Fibroblast of peridontal ligament (primary cell): ENCODE measurements around the gene ABCC3.

Experiments used
- DNase-seq: peaks from one replicate; pipeline ENCODE4 v3.0.0-alpha.2; 2010; ENCODE audit errors: extremely low read depth

The ABCC3 gene, protein sequence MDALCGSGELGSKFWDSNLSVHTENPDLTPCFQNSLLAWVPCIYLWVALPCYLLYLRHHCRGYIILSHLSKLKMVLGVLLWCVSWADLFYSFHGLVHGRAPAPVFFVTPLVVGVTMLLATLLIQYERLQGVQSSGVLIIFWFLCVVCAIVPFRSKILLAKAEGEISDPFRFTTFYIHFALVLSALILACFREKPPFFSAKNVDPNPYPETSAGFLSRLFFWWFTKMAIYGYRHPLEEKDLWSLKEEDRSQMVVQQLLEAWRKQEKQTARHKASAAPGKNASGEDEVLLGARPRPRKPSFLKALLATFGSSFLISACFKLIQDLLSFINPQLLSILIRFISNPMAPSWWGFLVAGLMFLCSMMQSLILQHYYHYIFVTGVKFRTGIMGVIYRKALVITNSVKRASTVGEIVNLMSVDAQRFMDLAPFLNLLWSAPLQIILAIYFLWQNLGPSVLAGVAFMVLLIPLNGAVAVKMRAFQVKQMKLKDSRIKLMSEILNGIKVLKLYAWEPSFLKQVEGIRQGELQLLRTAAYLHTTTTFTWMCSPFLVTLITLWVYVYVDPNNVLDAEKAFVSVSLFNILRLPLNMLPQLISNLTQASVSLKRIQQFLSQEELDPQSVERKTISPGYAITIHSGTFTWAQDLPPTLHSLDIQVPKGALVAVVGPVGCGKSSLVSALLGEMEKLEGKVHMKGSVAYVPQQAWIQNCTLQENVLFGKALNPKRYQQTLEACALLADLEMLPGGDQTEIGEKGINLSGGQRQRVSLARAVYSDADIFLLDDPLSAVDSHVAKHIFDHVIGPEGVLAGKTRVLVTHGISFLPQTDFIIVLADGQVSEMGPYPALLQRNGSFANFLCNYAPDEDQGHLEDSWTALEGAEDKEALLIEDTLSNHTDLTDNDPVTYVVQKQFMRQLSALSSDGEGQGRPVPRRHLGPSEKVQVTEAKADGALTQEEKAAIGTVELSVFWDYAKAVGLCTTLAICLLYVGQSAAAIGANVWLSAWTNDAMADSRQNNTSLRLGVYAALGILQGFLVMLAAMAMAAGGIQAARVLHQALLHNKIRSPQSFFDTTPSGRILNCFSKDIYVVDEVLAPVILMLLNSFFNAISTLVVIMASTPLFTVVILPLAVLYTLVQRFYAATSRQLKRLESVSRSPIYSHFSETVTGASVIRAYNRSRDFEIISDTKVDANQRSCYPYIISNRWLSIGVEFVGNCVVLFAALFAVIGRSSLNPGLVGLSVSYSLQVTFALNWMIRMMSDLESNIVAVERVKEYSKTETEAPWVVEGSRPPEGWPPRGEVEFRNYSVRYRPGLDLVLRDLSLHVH (N-terminal part only)

DNA sequence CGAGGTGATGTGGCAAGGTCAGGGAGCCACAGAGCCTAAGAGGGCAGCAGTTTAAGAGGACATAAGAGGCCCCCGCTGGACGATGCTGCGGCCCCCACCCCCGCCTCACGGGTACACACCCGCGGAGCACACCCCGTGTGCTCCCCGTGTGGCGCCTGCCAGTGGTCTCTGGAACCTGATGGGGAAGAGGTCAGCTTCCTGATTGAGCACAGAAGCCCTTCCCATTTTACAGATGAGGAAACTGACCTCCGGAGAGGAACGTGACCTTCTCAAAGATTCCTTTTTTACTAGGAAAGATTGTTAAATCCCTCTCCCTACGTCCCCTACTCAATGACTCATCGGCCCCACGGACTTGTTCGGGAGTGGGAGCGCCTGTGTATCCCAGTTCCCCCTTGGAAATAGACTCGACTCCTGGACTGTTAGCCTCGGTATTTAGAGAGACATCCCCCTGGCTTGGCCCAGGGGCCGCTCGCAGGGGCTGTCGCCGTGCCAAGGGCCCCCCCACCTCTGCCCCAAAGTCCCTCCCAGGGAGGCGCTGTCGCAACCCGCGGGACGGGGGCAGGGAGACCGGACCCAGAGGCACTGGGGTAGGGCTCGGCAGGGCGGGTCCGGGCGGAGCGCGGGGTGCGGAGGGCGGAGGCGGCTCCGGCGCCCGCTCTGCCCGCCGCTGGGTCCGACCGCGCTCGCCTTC, at the start of gene ABCC3:
Gene ABCC3, plus strand, starts transcription at position 658 of the 691 bp plus-strand sequence. CDS start 56 bp downstream, outside the sequence.
- DNase-seq, result peak; percentile 39

DNA sequence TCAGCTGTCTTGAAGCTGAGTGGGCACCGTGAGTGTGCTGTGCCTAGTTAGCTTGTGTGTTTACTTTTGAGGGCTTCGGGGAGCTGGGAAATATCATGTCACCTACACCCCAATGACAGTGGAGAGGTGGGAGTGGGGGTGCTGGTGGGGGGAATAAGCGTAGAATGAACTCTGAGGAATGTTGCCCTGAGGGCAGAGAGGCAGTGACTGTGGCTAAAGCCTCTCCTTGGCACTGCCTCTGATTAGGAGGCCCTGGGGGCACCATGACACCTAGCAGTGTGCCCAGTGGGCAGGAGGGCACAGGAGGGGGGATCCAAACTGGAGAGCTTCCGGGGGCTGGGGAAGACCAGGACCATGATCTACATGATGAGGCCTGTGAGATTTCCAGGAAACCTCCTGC, 49.3 kb upstream of the ABCC3 start:
- DNase-seq, result no peak

DNA sequence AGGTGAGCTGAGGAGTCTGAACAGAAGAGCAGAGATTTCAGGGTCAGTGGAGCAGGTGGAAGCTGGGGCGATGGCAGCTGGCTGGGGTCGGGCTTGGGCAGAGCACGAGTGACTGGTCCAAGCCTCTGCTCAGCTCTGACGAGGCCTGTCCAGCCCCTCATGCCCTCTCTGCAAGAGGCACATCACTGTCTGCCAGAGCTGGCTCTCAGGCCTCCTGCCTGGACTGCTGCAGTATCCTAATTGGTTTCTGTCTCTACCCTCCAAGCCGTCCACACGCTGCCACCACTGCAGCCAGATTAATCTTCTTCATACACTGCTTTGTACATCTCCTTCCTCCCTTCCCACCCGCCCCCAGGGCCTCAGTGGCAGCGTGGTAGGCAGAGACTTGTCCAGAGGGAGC, 48.8 kb upstream of the ABCC3 start:
- no peak for DNase-seq

DNA sequence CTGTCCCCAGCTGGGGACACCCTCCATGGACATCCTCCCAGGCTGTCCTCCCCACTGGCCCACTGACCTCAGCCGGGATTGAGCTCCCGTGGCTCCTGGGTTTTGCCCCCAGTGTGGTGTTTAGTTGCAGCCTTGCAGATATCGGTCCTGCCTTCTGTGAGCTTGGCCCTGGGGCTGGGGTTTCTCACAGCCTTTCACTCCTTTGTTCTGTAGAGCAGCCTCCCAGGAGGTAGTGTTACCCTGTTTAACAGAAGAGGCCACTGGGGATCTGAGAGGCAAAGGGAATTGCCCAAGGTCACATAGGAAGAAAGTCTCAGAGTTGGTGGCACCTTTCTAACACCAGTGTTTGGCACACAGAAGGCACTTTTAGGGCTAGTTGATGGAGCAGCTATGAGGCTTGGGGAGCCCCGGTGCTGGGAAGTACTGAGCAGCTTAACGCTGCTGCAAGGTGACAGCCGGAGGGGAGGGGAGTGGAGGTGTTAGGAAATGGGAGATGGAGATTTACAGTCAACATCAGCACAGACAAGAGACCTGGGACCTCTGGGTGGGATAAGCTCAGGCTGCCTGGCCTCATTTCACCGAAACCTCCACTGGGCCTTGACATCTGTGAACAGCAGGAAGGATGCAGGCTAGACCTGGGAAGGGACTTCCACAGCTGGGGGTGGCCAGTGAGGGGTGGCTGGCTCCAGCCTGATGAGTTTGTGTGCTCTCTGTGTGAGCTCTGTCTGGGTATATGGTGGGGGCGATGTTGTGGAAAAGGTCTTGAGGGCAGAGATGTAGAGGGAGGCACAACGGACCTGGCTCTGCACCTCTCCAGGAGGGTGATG, 48.0 kb upstream of the ABCC3 start:
- DNase-seq, result no peak

DNA sequence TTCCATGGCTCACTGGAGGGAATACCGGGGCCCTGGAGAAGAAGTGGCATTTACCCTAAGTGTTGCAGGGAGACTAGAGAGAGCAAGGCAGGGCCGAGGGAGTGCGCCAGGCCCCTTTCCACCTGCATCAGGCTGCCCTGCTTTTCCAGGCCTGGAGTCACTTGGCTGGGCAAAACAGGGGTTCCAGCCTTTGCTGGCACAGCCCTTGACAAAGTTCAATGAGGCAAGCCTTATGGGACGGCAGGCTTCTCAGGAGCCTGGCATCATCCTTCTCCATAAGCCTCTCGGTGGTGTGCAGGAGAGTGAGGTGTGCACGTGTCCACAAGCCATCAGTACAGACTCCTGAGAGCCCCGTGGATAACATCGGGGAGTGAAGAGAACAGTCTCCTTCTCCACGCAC, 47.1 kb upstream of the ABCC3 start:
- no peak for DNase-seq

DNA sequence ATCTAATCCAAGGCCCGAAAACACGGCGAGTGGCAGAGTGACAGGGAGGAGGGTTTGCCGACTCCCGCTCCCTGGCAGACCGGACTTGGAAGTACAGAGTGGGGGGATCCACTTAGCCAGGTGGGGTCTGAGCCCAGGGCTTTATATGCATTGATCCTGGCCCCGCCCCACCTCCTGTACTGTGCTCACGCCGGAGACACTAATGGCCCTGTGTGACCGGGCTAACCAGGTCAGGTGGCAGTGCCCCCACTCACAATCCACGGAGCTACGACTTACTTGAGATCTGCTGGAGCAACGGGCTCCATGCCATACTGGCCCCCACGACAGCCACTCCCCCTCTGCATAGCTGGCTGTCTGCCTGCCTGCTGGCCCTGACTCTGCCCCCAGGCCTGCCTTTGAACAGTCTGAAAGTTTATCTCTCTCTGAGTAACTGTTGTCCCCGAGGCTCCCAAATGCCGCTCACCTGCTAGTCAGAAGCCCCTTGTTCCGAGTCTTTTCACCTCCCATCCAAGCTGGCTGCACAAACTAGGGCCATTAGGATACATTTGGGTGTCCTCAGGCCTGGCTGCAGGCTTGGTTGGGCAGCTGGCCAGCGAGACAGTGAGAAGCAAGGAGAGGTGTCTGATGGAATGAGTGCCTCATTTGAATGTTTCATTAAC, 46.2 kb upstream of the ABCC3 start:
- DNase-seq, result no peak

DNA sequence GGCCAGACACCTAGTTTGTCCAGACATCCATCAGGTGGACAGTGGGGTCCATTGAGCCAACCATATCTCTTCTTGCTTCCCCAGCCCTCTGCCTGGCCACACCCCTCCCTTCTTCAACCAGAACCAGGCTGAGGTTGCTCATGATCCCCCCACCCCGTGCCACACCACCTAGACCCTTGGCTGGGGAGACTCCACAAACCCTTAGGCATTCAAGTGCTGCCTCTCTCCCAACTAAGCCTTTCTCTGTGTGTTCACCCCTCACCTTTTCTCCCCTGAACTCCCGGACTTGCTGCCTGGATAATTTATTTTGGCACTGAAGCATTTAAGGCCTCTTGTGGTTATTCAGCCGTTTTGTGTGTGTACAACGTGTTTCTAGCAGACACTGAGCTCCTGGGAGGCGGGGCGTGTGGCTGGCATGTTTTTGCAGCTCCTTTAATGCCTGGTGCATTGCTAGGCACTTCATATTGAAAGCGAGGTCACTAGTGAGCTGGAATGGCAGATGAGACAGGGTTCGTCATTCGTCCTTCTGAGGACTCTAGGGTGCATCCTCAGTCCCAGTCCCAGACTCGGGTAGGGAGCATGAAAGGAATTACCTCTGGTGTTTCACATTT, 45.5 kb upstream of the ABCC3 start:
- DNase-seq, result peak; percentile 17

DNA sequence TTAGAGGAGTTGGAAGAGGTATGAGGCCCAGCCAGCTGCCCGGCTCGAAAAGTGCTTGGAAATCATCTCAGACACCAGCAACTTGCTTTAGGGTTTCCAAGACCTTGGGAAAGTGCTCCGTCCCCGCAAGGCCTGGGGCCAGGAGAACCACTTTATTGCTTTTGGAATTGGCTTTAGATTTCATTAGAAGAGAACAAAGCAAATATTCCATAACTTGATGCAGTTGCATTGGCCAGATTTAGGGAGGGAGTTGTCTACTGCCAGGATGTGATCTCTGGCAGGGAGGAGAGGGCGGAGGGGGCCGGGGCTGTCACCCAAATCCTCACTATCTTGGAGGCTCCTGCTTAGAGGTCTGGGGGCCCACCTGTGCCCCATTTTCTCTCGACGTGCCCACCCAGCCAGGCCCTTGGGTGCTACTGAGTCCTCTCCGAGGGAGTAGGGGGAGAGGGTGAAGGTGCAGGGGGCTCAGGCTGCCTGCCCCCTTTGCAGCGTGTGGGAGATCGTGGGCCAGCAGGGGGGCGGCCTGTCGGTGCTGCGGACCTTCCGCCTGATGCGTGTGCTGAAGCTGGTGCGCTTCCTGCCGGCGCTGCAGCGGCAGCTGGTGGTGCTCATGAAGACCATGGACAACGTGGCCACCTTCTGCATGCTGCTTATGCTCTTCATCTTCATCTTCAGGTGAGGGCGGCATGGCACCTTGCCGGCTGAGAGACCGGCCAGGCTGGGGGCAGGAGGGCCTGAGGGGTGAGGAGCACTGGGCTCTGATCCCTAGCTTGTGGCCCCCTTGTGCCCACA, 43.5 kb upstream of the ABCC3 start:
- DNase-seq, result no peak

DNA sequence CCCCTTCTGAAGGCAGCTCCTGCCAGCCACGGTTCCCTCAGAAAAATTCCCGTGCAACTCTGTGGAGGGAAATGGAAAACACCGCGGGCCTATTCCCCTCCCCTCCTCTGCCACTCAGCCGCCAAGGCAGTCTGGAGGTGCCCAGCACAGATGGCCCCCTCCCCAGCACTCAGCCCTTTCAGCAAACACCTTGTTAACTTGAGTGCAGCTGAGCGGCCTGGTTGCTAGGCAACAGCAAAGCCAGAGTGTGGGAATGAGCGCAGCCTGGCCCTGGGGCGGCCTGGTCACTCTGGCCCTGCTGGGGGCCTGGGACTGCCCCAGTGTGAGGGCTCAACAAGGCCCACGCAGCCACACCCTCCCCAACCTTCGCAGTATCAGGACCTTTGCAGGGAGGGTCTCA, 41.4 kb upstream of the ABCC3 start:
- DNase-seq, result no peak

DNA sequence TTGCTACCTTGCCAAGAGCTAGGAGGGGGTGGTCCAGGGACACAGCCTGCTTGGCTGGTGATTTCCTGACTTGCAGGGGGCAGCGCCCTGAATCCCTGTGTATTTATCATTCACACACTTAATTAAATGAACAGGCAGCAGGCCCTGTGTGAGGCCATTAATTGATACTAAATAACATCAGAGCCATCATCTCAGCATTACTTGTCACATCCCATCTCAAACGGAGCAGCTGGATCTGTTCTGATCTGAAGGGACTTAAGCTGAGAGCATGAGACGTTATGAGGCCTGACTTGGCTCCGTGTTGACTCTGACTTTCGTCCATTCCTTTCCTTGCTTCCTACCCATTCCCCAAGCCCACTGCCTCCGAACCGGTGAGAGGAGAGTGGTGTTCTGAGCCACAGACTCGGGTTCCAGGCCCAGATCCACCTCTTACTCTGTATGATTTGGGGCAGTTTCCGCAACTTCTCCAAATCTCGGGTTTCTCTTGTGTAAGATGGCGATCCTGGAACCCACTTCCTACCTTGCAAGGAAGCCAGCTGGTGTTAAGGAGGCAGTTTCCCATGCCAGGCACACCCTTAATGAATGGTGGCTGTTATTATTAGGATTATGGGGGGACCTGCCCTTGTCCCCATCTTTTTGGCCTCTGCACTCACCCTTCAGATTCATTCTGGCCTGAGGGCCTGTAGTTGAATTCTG, 40.4 kb upstream of the ABCC3 start:
- no peak for DNase-seq

DNA sequence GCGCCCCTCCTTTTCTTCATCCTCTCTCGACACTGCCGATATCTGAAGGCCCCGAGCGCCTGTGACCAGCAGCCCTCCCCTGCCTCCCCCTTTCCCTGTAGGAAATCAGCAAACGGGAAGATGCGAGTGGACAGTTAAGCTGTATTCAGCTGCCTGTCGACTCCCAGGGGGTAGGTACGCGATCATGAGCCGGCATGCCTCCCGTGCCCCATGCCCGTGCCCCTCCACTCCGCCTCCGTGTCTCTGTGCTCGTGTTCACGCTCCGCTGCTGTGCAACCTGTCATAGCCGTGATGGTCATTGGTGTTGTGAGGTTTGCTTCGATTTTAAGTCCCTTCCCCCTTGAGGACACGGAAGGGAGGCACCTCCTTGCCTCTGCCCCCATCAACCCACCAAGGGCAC, 39.8 kb upstream of the ABCC3 start:
- no peak for DNase-seq

DNA sequence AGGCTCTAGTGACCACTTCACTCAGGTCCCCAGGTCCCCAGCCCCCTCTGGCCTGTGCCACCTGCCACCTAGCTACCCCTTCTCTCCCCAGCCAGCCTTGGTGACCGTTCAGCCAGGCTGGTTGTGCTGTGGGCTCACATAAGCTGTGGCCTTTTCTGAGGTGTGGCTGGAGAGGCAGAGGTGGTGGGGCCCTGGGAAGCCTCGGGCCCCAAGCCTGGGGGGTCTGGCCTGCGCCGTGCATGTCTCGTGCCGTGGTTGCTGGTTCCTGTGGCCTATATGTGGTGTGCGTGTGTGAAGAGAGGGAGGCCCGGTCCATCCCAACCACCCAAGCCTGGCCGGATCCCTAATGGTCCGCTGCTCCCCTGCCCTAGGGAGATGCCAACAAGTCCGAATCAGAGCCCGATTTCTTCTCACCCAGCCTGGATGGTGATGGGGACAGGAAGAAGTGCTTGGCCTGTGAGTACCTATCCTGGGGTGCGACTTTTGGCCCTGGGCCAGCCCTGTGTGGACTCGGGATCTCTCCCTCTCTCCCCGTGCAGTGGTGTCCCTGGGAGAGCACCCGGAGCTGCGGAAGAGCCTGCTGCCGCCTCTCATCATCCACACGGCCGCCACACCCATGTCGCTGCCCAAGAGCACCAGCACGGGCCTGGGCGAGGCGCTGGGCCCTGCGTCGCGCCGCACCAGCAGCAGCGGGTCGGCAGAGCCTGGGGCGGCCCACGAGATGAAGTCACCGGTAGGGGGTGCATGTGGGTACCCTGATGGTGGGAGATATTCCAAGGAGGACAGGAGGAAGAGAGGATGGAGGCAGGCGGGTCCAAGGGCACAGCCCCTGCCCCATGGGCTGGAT, 38.3 kb upstream of the ABCC3 start:
- DNase-seq, result no peak

DNA sequence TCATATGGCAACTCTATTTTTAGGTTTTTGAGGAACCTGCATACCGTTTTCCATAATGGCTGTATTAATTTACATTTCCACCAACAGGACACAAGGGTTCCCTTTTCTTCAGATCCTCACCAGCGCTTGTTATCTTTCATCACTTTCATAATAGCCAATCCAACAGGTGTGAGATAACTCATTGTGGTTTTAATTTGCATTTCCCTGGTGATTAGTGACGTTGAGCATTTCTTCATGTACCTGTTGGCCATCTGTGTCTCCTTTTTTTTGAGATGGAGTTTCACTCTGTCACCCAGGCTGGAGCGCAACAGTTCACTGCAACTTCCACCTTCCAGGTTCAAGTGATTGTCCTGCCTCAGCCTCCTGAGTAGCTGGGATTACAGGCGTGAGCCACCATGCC, 36.2 kb upstream of the ABCC3 start:
- no peak for DNase-seq

DNA sequence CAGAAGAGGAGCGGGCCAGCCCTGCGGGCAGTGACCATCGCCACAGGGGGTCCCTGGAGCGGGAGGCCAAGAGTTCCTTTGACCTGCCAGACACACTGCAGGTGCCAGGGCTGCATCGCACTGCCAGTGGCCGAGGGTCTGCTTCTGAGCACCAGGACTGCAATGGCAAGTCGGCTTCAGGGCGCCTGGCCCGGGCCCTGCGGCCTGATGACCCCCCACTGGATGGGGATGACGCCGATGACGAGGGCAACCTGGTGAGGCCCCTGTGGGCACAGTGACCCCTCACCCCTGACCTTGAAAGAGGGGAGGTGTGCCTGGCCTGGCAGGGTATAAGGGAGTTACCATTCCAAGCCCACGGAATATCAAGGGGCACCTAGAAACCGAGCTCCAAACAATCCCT, 35.1 kb upstream of the ABCC3 start:
- no peak for DNase-seq

DNA sequence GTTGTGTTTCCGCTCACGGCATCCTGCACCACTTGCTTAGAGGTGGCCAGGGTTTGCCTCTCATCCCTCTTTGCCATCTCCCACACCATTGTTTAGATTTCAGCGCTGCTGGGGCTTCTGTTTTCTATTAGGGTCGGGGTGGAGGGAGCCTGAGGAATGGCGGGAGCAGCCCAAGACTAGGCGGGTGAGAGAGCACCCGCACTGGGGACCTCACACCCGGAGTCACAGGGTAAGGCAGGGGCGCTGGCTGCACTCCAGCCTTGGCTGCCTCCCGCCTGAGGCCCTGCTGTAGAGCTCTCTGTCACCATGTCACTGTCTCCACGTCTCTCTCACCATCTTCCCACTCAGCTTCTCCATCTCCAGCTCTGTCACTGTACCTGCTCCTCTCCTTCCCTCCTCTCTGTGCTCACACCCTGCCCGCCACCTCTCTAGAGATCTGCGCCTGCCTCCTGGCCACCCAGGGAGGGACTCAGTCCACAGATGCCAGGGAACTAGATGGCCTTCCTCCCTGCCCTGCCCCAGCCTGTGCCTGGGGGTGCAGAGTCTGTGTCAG, 32.8 kb upstream of the ABCC3 start:
- no peak for DNase-seq

DNA sequence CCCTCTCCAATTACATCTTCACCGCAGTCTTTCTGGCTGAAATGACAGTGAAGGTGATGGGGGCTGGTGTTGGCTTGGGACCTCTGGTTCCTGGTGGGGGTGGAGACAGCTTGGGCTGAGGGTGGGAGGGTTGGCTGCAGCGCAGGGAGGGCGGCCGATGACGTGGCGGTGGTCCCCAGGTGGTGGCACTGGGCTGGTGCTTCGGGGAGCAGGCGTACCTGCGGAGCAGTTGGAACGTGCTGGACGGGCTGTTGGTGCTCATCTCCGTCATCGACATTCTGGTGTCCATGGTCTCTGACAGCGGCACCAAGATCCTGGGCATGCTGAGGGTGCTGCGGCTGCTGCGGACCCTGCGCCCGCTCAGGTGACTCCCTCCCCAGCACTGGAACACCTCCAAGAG, 31.8 kb upstream of the ABCC3 start:
- DNase-seq, result no peak

DNA sequence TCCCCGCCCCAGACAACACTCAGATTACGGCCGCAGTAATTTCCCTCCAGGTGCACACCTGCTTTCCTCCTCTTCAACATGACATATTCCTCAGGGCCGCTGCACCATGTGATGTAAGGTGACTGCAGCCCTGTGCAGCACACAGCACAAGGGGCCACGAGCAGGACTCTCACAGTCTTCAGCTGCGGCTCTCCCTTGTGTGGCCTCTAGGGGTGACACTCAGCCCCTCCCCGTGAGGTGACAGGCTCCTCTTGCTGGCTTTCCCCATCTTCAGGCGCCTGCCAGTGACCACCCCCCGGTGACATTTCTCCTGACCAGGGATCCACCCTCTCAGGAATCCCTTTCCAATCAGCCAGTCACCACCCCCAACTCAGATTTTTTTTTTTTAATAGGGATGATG, 31.3 kb upstream of the ABCC3 start:
- no peak for DNase-seq
